Naive B cell (primary cell): Measurements from ENCODE around the gene CCDC88A. TPM values are rescaled to one million over a fixed set of nuclear protein-coding genes. Genes with fewer than 3 reads are reported as not detected.

Experiments
- ATAC-seq, 2 donors: fragments of 150-1000 bp; cut with Tn5 transposase; 2 replicates each; pipeline ENCODE4 v1.10.0; 2021; ENCODE audit warnings: low read depth in 2 of 2, mild to moderate bottlenecking in 2 of 2, moderate library complexity in 2 of 2
- DNase-seq: peaks from one replicate; pipeline ENCODE4 v3.0.0; 2022
- H3K27ac Mint-ChIP-seq, 6 donors: one replicate each; pipeline ENCODE4 v1.8.0; 2020 to 2022; ENCODE audit warnings: mild to moderate bottlenecking in 6 of 6, mixed read lengths in 6 of 6, moderate library complexity in 5 of 6, inconsistent platforms in 2 of 6
- H3K27me3 Mint-ChIP-seq, 3 donors: one replicate each; pipeline ENCODE4 v1.8.0; 2021 to 2022; ENCODE audit warnings: mixed read lengths in 3 of 3, mild to moderate bottlenecking in 1 of 3
- H3K36me3 Mint-ChIP-seq, 2 donors: one replicate each; pipeline ENCODE4 v1.8.0; 2020 to 2022; ENCODE audit warnings: mixed read lengths in 2 of 2, inconsistent platforms in 1 of 2, mild to moderate bottlenecking in 1 of 2
- H3K4me1 Mint-ChIP-seq, 3 donors: one replicate each; pipeline ENCODE4 v1.8.0; 2020 to 2022; ENCODE audit warnings: mixed read lengths in 3 of 3, inconsistent platforms in 1 of 3, mild to moderate bottlenecking in 1 of 3, moderate library complexity in 1 of 3
- H3K4me3 Mint-ChIP-seq, 8 donors: one replicate each; pipeline ENCODE4 v1.8.0; 2020 to 2022; ENCODE audit warnings: mild to moderate bottlenecking in 8 of 8, mixed read lengths in 8 of 8, moderate library complexity in 8 of 8, inconsistent platforms in 2 of 8
- H3K9me3 Mint-ChIP-seq, 7 donors: one replicate each; pipeline ENCODE4 v1.8.0; 2020 to 2022; ENCODE audit warnings: mixed read lengths in 7 of 7, mild to moderate bottlenecking in 5 of 7, inconsistent platforms in 2 of 7, moderate library complexity in 1 of 7
- polyA plus RNA-seq, 6 donors: library from polyadenylated mRNA; unstranded; fragments of 300-500 nt; fragmentation: Illumina TruSeq; gene quantifications; one replicate each; pipeline ENCODE4 v1.2.3, GENCODE V29; 2021; ENCODE audit warnings: low read depth in 6 of 6

Gene CCDC88A
- polyA plus RNA-seq, 6 donors from 2014 or later: 1.3 to 5.0 (median 2.8) TPM

DNA sequence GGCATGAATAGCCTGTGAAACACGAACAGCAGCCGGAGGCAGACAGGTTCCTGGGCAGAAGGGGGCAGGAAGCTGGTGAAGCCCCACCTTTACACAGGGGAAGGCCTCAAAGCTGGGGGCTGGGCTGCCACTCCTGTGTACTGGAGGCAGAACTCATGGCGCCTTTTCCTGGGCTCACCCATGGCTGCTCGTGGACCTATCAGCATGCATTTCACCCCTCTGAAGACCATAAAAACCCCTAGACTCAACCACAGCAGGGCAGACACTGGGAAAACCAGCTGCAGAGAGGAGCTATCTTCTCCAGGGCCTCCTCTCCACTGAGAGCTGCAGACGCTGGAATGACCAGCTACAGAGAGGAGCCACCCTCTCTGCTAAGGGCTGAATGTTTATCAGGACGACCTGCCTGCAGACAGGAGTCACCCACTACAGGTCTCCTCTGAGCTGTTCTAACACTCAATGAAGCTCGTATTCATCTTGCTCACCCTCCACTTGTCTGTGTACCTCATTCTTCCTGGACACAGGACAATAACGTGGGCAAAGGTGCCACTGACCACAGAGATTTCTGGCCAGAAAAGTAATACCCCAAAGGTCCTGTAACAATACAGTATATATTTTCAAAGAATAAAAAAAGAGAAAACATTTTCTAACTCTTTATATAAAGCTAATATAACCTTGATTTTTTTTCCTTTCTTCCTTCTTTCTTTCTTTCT lies 18.9 kb upstream of the CCDC88A start:
- H3K36me3 Mint-ChIP-seq: no peaks in the 10 kb centered on the region
- peaks cover 0 to 7% (median 6%) of the 10 kb centered on the region in 3 donors for H3K27me3 Mint-ChIP-seq
- H3K27ac Mint-ChIP-seq: peak overlapping the region in 1 of 6 donors; percentile 47
- no peak for DNase-seq
- peaks cover 0 to 2% (median 0%) of the 10 kb centered on the region in 7 donors for H3K9me3 Mint-ChIP-seq
- no peak for ATAC-seq
- no peaks in the 10 kb centered on the region for H3K4me1 Mint-ChIP-seq
- H3K4me3 Mint-ChIP-seq: no peak overlapping the region

DNA sequence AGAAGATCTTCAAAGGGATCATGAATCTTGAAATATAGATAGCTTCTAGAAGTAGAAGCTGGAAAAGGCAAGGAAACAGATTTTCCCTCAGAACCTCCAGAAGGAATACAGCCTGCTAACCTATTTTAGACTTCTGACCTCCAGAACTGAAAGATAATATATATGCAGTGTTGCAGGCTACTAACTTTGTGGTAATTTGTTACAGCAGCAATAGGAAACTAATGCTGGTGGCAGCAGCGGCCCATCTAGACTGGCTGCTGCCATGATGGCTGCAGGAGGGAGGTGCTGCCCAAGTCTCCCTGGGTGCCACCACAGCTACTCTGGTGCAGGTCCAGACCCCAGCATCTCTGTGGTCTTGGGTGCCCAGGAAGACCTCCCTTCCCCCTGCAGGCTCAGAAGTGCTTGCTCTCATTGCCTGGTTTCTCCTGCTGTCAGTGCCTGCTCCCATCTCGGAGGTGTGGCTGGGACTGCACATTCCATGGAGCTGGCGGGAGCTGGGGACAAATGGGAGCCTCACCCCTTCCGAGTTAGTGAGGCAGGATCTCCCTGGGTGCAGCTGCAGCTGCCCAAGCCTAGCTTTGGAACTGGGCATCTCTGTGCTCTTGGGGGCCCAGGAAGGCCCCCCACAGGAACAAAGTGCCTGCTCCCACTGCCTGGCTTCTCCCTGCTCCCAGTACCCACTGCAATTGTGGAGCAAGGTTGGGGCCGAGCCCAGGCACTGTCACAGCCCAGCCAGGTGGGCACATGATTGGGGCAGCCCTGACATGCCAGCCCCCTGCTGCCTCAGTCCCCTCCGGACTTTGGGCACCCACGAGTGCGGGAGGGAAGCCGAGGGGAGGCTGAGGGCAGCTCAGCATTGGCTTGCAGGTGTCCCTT lies 18.1 kb upstream of the CCDC88A start:
- Mint-ChIP-seq H3K4me3 (no peak overlapping the region), H3K27ac (no peak overlapping the region), H3K9me3 (no peaks in the 10 kb centered on the region), H3K4me1 (no peaks in the 10 kb centered on the region), H3K27me3 (peaks cover 0 to 7% (median 0%) of the 10 kb centered on the region in 3 donors), H3K36me3 (no peaks in the 10 kb centered on the region)
- ATAC-seq (no peak), DNase-seq (no peak)

DNA sequence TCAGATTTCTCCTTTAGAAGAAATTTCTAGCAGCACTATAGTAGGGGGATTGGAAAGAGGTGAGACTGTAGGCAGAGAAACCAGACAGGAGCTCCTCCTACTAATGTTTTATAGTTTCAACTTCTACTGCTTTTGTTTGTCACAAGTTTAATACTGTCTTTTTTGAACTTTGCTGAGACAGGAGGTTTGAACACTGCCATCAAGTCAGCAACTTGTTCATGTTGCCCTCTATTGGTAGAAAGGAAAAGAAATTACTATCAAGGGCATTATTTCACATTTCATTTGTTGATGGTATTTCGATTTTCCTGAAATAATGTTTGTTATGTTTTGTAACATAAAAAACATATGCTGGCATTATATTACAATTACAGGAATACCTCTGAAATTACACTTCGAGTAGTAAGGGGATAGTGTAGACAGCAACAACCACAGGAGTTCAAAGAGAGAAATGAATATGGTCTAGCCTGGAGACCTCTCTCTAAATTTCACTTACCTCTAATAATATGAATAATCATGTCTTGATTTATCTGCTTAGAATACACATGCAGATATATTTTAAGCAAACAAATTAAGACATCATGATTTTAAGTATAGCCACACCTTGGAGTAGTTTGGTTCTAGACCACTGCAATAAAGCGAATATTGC lies 12.4 kb upstream of the CCDC88A start:
- H3K36me3 Mint-ChIP-seq: no peaks in the 10 kb centered on the region
- ATAC-seq (no peak), DNase-seq (peak; percentile 6)
- H3K4me1 Mint-ChIP-seq: no peaks in the 10 kb centered on the region
- H3K9me3 Mint-ChIP-seq: no peaks in the 10 kb centered on the region
- no peak overlapping the region for H3K4me3 Mint-ChIP-seq
- no peak overlapping the region for H3K27ac Mint-ChIP-seq
- no peaks in the 10 kb centered on the region for H3K27me3 Mint-ChIP-seq

DNA sequence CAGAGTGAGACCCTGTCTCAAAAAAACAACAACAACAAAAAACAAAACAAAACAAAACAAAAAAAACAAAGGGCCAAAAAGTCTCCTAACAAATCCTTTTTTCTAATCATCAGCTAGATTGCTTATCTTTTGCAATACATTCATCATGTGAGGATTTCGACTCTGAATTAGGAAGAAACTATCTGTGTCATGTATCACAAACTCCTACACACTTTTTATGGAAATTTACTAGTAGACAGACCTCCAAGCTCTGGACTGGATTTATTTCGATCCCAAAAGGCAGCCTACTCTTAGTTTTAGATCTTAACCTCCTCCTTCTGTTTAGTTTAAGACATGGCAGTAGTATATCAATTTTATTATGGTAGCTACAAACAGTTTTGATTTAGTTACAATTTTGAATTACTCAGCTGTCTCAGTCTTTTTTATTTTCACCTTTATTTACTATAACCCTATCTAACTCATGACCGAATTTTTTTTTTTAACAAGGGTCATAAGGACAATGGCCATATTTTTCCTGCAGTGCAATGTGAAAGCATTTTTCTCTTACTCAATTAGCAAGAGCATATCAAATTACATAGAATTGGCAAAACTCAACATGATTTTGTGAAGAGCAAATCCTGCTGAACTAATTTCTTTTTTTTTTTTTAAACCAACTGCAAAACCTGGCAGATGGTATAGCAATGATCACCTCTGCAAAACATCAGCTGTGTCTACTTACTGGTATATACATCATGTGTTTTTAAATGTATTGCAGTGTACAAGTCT lies 10.7 kb upstream of the CCDC88A start:
- Mint-ChIP-seq H3K36me3 (no peaks in the 10 kb centered on the region), H3K4me1 (no peaks in the 10 kb centered on the region), H3K9me3 (no peaks in the 10 kb centered on the region), H3K27me3 (peaks cover 0 to 3% (median under 1%) of the 10 kb centered on the region in 3 donors), H3K4me3 (no peak overlapping the region), H3K27ac (no peak overlapping the region)
- no peak for ATAC-seq
- no peak for DNase-seq

DNA sequence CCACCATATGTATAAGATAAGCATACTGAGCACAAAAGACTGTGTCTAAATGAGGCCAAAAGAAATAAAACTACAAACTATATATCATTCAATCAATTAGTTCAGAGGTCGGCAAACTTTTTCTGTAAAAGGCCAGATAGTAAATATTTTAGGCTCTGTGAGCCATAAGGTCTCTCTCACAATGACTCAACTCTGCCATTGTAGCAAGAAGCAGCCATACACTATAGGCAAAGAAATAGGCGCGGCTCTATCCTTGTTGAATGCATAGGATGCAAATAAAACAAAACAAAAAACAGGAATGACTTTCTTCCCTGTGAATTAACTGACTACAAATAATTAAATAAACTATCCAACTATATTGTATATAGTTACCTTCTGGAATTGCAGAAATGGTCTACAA lies 8.6 kb upstream of the CCDC88A start:
- no peak for DNase-seq
- Mint-ChIP-seq H3K27me3 (peaks cover 0 to 5% (median 4%) of the 10 kb centered on the region in 3 donors), H3K4me3 (no peak overlapping the region), H3K36me3 (no peaks in the 10 kb centered on the region), H3K27ac (peak overlapping the region in 1 of 6 donors; percentile 61), H3K9me3 (no peaks in the 10 kb centered on the region), H3K4me1 (no peaks in the 10 kb centered on the region)
- ATAC-seq: no peak

DNA sequence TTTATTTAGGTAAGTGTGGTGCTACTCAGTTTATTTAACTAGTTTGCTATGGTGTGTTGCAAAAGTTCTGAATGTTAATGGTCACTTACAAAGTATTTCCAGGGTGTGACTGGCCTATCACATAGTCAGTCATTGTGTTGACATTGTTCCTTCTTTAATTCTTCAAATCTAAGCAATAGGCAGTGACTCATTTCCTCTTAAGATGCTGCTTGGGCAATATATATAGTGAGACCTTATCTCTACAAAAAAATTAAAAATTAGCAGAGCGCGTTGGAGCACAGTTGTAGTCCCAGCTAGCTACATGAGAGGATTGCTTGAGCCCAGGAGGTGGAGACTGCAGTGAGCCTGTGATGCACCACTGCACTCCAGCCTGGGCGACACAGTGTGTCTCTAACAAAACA lies 5.8 kb upstream of the CCDC88A start:
- Mint-ChIP-seq H3K36me3 (no peaks in the 10 kb centered on the region), H3K27ac (peak overlapping the region in 1 of 6 donors; percentile 47), H3K9me3 (no peaks in the 10 kb centered on the region), H3K27me3 (peaks cover 0 to 5% (median 4%) of the 10 kb centered on the region in 3 donors), H3K4me1 (peaks cover 0 to 7% (median 2%) of the 10 kb centered on the region in 3 donors), H3K4me3 (no peak overlapping the region)
- DNase-seq (no peak), ATAC-seq (no peak)

DNA sequence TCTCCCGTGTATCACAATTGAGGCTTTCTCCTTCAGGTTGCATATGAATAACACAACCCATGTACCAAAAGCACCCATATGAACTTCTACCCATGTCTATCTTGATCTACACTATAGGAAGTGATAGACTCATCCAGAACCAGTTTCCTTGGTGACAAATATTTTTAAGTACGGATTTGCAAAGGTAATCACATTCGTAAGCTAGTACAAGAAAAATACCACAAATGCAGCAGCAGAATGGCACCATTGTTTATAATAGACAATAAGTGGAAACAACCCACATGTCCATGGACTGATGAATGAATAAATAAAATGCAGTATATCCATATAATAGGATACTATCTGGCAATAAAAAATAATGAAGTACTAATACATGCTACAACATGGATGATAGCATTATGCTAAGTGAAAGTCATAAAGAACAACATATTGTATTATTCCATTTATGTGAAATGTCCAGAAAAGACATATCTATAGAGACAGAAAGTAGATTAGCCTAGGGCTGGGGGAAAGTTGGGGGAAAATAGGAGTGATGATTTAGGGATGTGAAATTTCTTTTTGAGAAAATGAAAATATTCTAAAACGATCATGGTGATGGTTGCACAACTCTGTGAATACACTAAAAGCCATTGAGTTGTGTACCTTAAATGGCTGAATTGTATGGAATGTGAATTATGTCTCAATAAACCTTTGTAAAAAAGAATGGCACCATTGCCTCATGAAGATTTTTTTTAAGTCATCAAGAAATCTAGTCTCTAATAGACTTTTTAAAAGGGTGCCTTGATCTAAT lies 3.4 kb upstream of the CCDC88A start:
- Mint-ChIP-seq H3K27ac (peak overlapping the region in 1 of 6 donors; percentile 14), H3K27me3 (peaks cover 0 to 5% (median 4%) of the 10 kb centered on the region in 3 donors), H3K4me3 (peak overlapping the region in 2 of 8 donors; percentile 4 to 90), H3K36me3 (no peaks in the 10 kb centered on the region), H3K4me1 (peaks cover 12 to 25% (median 13%) of the 10 kb centered on the region in 3 donors), H3K9me3 (no peaks in the 10 kb centered on the region)
- no peak for DNase-seq
- ATAC-seq: no peak

DNA sequence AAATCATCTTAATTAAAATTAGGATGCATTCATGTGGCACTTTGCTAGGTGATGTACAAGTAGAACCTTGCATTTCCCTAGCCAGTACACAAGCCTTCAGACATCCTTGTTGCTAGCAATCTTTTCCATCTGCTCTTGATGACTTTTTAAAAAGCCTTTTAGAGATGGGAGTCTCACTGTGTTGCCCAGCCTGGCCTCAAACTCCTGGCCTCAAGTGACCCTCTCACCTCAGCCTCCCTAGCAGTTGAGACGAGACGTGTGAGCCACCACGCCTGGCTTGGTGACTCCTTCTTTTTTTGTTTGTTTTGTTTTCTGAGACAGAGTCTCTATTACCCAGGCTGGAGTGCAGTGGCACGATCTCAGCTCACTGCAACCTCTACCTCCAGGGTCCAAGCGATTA lies 1.7 kb upstream of the CCDC88A start:
- Mint-ChIP-seq H3K4me1 (peaks cover 19 to 32% (median 20%) of the 10 kb centered on the region in 3 donors), H3K27ac (peak overlapping the region in 4 of 6 donors; percentile 10 to 80 (median 74))
- ATAC-seq: no peak

DNA sequence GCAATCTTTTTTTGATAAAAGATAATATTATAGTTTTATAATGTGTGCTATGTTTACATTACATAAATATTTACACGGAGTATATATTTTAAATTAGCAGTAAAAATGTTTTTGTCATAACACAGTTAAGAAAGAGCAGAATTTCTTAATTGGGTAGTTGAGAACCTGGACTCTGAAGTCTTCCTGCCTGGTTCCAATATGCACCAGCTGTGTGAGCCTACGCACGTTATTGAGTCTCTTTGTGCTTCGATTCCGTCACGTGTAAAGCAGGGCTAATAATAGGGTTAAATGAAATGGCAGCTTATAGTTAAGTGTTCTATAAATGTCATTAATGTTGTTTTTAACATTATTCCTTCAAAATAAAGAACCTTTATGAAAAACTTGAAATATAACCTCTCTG lies 1.2 kb upstream of the CCDC88A start:
- Mint-ChIP-seq H3K36me3 (no peaks in the 10 kb centered on the region), H3K4me3 (peak overlapping the region in 7 of 8 donors; percentile 48 to 97 (median 94)), H3K27ac (no peak overlapping the region), H3K9me3 (no peaks in the 10 kb centered on the region), H3K4me1 (peaks cover 20 to 34% (median 23%) of the 10 kb centered on the region in 3 donors), H3K27me3 (peaks cover 0 to 5% (median 4%) of the 10 kb centered on the region in 3 donors)
- ATAC-seq (no peak), DNase-seq (no peak)

More for the DNA sequence above, 1.7 kb upstream of the CCDC88A start:
- no peaks in the 10 kb centered on the region for H3K36me3 Mint-ChIP-seq
- peak overlapping the region in 7 of 8 donors; percentile 74 to 97 (median 90) for H3K4me3 Mint-ChIP-seq
- no peak for DNase-seq
- H3K27me3 Mint-ChIP-seq: peaks cover 0 to 5% (median 4%) of the 10 kb centered on the region in 3 donors
- H3K9me3 Mint-ChIP-seq: no peaks in the 10 kb centered on the region

DNA sequence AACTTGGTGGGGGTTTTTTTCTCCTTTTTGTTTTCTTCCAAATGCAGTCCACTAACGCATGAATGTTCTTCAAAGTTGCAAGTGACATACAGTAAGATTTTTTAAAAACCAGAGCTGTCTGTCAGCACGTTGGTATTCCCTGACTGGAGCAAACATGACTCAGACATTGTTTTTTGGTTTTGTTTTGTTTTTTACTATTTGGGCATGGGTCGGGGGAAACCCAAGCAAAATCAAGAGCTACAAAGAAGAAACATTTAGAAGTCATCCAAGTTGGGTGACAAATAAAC lies 726 bp upstream of the CCDC88A start:
- Mint-ChIP-seq H3K9me3 (no peaks in the 10 kb centered on the region), H3K4me1 (peaks cover 20 to 34% (median 28%) of the 10 kb centered on the region in 3 donors), H3K27ac (peak overlapping the region in 4 of 6 donors; percentile 60 to 97 (median 85)), H3K36me3 (no peaks in the 10 kb centered on the region), H3K27me3 (peaks cover 0 to 4% (median under 1%) of the 10 kb centered on the region in 3 donors), H3K4me3 (peak overlapping the region; percentile 90 to 97 (median 94))
- no peak for DNase-seq
- no peak for ATAC-seq

DNA sequence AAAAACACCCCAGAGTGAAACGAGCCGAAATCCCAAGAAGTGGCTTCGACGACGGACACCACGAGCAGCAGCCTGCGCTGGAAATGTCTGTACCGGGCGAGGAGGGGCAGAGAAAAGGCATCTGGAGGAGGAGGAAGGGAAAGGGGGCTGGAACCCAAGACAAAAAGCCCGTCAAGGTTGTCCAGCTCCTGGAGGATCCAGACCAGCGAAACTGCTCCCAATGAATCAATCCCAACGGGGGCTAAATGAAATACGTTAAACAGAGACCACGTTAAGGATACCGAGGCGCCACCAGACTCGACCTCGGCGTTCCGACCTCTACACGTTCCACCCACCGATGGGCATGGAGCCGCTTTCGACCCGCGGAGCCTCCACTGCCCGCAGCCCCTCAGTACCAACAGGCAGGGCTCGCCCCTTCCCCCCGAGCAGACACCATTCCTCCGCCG lies 400 bp downstream of the CCDC88A start:
- Mint-ChIP-seq H3K27me3 (no peaks in the 10 kb centered on the region), H3K4me1 (peaks cover 20 to 34% (median 31%) of the 10 kb centered on the region in 3 donors), H3K4me3 (peak overlapping the region; percentile 90 to 97 (median 95))

More for the DNA sequence above, 400 bp downstream of the CCDC88A start:
- Mint-ChIP-seq H3K36me3 (no peaks in the 10 kb centered on the region), H3K9me3 (no peaks in the 10 kb centered on the region), H3K27ac (peak overlapping the region; percentile 33 to 98 (median 92))
- ATAC-seq (peak; percentile 31 to 40), DNase-seq (peak; percentile 20)
